CD4-positive, alpha-beta T cell treated with Interferon gamma for 1 hour (primary cell): ENCODE data around the gene GRIK1.

Source experiments
- DNase-seq: peaks from one replicate; pipeline ENCODE4 v3.0.0-alpha.2; 2020

GRIK1 gene

DNA sequence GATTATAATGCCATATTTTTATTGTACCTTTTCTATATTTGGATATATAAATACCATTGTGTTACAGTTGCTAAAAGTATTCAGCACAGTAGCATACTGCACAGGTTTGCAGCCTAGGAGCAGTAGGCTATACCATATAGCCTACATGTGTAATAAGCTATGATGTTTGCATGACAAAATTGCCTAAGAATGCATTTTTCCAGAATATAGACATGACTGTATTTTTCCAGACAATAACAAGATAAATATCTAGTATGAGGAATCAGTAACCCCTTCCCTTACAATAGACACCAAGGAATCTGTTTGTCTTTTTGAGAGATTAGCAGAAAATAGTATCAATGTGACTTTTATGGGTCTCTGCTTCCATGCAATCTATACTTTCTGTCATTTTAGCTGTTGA, 228.6 kb downstream of the GRIK1 start:
- no peak for DNase-seq

DNA sequence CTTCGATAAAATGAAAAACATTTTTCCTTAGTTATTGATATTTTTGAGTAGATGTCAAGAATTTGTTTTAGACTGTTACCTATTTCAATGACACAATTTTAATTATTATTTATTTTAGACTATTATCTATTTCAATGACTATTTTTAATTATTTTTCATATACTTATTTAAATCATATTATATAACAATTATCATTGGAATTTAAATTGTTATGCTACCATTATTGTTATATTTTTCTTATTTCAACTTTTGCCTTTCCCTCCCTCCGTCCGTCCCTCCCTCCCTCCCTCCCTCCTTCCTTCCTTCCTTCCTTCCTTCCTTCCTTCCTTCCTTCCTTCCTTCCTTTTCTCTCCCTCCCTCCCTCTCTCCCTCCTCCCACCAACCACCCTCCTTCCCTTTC, 229.3 kb downstream of the GRIK1 start:
- DNase-seq: no peak

DNA sequence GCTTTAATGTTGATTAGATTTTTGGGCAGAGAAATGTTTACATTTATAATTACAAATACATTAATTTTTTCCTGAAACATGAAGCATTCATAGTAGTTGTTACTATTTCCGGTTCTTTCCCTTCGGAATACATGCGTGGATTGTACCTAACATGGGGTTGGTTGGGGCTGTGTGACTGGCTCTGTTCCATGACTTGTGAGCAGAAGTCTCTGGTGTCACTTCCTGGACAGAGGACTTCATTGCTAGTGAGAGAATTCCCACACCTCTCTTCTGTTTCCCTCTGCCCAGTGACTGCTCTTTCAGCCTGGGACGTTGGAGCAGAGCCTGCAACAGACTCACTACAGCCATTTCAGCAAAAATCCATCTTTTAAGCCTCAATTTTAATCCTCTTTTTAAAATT, 231.4 kb downstream of the GRIK1 start:
- DNase-seq: no peak

DNA sequence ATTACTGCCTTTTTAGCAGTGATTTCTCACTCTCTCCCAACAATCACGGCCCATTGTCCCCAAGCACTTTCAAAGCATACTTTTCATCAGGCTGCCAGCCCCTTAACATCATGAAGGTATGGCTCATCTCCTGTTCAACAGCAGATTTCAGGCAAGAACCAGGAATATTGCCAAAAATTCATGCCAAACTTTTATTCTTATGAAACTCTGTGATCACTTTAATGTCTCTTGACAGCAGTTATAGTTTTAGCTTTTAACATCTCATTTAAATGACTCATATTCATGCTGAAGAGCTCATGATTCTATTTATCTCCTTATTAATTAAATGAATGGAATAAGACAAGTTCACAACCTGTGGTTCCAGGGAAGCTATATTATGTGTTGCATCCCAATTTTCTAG, 235.1 kb downstream of the GRIK1 start:
- no peak for DNase-seq

DNA sequence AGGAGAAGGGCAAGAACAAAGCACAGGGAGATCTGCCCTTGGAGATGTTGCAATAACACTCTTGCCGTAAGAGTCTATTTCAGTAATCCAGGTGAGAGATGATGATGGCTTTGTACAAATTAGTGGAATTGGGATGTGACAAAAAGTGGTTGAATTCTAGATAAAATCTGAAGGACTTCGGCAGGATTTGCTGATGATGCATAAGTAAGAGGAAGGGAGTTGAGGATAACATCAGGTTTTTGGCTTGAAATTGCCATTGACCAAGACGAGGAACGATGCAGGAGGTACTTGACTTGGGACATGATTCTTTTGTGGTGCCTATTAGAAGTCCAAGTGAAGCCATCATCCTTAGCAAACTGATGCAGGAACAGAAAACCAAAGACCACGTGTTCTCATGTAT, 238.1 kb downstream of the GRIK1 start:
- no peak for DNase-seq

DNA sequence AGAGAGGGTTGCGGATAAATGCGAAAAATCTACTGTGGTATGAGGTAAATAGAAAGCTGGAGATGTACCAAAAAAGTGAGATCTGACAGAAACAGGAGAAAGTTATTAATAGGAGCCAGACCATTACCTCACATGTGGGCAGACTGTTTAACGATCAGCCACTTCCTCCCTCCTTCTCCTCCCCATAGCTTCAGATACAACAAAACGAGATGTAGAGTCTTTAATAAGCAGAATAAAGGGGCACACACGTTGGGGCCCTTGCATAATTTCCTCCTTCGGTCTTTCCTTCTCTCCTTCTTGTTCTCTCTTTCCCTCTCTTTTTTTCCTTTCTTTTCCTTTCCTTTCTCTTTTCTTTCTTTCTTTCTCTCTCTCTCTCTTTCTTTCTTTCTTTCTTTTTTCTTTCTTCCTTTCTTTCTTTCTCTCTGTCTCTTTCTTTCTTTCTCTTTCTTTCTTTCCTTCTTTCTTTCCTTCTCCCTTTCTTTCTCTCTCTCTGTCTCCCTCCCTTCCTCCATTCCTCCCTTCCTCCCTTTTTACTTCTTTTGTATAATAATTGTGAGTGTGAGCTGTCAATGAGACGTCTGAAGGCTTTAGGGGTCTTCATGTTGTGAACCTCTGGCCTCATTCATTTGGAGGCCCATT, 242.1 kb downstream of the GRIK1 start:
- DNase-seq: no peak

DNA sequence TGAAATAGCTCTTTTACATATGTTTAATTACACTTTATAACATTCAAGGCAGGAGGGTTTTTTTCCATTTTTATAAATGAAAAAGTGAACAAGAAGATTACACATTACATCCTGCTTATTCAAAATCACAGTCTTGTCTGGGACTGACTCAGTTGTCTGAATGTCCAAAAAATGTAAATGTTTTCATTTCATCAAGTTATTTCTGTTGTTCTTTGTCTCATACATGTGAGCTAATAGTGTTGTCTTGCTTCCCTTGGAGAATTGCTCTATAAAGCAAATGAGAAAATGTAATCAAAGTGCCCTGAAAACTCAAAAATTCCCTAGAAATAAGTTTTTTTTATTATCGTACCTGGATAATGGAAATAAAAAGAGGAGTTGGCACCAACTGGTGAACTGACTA, 242.9 kb downstream of the GRIK1 start:
- no peak for DNase-seq

DNA sequence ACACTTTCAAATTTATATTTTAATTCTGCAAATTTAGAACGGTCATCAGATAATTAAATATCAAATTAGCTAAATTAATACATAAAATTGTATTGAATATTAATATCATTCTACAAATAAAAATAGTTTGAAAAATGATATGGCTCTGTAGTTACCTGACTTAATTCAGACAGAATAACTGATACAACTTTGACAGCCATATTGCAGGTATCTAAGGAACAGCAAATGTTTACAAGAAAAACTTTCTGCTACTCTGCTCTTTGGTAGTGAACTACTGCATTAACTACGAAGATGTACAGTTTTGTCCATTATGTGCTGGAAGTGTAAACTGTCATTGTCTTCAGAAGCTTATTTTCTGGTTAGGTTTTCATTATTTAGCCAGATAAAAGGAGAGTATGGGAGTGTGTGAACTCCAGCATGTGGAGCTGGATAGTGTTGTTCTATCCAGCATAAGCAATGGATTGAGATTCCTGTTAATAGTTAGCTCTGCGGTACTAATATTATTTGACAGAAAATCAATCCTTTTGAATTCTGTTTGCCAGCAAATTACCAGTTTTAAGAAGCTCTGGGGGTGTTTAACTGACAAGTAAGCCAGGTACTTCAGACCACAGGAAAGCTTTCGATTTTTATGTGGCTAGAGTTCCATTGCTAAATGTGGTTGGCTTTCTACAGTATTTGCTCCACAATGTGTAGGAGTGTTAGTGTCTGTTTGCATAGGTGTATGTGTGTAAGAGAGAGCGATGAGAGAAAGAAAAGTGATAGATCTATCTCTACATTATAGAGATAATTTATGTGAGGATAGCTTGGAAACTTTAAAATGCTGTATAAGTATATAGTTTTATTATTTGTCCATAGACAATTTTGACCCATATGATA, 247.9 kb downstream of the GRIK1 start:
- DNase-seq: no peak

DNA sequence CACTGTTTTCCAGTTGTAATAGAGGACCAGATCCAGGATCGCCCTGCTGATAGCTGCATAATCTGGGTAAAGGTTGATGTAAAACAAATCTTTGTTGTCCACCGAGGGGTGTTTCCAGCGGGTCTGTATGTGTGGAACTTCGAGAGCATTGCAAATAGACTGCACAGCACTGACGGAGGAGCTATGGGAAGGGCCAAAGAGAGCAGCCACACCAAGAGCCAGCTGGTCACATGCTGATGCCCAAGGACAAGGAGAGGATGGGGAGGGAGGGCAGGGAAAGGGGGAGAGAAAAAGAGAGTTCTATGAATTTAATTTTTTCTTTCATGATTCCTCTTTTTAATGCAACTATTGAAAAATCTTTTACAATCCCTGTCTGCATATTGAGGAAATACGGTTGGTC, 250.0 kb downstream of the GRIK1 start:
- no peak for DNase-seq

DNA sequence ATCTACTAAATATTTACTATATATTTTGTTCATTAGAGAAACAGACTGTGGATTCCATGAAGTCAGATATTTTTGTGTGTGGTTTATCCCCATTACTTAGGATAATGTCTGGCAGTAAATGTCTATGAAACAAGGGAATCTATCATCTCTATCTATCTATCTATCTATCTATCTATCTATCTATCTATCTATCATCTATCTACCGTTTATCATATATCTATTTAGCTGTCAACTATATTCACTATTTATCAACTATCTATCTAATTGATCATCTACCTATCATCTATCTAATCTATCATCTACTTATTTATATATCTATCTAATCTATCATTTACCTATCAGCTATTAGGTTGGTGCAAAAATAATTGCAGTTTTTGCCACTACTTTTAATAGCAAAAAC, 255.7 kb downstream of the GRIK1 start:
- no peak for DNase-seq

DNA sequence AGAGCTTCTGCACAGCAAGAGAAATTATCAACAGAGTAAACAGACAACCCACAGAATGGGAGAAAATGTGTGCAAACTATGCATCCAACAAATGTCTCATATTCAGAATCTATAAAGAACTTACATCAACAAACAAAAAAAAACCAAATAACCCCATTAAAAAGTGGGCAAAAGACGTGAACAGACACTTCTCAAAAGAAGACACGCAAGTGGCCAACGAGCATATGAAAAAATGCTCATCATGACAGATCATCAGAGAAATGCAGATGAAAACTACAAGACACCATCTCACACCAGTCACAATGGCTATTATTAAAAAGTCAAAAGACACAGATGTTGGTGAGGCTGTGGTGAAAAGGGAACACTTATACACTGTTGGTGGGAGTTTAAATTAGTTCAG, 257.0 kb downstream of the GRIK1 start:
- no peak for DNase-seq

DNA sequence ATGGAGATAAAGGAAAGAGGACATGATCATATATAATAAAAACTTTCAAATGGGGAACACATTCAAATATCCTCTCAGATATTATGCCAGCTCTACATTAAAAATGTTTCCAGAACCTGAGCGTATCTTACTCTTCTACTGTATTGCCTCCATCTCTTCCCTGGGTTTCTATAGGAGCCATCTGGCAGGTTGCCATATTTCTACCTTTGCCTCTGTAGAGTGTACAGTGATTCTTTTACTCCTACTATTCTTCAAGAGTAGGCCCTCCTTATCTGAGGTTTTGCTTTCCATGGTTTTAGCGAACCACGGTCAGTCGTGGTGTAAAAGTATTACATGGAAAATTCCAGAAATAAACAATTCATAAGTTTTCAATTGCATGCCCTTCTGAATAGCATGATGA, 259.5 kb downstream of the GRIK1 start:
- DNase-seq: no peak

DNA sequence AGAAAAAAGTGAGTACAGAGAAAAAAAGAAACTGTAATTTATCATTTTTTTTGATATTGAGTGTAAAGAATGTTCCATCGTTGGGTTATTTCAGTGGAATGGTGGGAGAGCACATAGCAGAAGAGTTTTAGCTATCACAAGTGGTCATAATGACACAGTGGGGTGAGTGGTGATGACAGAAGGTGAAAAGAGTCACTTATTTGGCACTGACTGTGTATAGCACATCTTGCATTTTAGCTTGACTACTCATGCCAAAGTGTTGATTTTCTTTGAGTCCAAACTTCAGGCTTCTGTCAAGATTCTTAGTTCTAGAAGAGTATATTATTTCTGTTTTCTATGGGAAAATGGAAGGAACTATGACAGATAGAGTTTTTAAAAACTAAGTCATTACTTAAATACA, 261.2 kb downstream of the GRIK1 start:
- no peak for DNase-seq

DNA sequence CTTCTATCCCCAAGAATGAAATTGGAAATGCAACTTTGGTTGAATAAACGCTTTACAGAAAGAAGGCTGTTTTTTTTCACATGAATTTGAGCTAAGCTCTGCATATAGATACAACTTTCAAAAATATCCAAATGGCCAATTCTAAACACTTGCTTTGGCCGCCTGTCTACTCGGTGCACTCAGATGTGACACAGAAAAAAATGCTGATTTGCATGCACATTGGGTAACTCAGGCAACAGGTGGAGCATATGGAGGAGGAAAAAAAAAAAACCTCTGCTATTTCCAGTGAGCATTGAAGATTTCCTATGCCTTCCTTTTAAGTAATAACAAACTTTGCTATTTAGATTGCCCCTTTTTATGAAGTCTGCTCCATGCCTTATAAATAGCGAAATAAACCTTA, 262.5 kb downstream of the GRIK1 start:
- DNase-seq: no peak

DNA sequence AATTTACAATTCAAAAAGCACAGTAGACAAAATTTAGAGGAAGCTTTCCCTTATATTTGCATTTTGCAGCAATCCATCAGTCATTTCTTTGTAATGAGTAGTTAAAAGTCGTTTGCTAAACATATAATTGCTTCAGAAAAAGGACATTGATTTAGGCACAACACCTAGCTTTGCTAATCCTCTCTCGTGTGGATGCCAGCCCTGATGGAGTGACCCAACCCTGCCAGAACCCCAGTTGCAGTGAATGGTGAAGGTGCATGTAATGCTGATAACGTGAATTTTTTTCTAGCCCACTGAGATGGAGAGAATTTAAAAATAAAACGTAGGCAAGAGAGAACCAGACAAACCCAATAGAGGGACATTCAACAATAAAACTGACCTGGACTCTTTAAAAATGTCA, 263.4 kb downstream of the GRIK1 start:
- no peak for DNase-seq

DNA sequence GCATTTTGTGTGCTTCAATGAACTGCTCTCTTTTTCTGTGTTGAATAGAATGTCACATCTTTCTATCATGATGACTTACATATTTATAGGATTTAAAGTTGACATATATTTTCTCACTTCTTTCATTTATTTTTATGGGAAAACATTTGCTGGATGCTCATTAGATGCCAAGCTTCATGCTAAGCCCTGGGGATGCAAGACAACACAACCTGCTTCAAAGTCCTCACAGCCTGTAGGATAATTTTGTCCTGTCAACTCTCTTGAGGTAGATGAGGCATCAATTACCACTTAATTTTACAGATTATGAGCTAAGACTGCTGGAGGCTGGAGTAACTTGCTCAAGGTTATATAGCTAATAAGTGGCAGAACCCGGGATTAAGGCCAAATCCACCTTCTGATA, 264.3 kb downstream of the GRIK1 start:
- DNase-seq: no peak

DNA sequence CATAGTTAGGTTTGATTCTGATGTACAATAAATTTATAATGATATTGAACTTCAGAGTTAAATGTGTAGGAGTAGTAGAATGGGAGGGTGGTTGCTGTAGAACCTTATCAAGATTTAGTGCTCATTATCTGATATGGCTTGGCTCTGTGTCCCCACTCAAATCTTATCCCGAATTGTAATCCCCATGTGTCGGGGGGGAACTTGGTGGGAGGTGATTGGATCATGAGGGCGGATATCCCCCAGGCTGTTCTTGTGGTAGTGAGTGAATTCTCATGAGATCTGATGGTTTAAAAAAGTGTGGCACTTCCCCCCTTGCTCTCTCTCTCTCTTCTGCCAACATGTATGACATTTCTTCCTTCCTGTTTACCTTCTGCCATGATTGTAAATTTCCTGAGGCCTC, 265.5 kb downstream of the GRIK1 start:
- no peak for DNase-seq

DNA sequence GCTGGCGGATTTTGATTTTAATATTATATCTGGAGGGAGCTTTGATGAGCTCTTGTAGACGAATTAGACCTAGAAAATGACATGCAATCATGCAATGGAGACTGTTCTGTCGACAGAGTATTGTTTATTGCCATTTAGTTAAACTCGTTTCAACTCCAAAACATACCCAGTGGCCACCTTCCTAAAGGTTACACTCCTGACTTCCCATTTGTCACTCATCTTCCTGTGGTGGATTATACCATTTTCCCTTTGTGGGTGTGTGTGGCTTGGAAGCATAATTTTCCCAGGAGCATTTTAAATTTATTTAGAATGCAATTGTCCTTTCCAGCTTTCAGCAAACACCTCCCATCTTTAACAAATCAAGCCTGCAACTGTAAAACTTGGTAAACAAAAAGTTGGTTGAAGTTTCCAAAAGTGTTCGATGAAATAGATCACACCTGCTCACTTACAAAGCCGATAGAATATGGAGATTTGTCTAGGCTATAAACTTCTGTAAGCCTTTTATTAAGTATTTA, 266.6 kb downstream of the GRIK1 start:
- DNase-seq: no peak

DNA sequence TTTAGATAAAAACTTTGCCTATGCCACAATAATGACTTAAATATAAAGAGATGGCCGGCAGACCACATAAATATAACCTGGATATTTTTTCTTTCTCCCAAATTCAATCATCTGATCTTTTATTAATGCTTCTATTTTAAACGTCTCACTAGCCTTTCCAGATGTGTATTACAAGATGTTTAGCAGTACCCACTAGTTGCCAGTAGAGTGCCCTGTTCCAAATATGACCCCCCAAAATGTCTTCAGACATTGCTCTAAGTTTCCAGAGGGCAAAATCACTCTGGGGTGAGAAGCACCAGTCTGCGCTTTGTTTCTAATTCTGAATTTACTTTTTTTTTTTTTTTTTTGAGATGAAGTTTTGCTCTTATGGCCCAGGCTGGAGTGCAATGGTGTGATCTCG, 268.1 kb downstream of the GRIK1 start:
- no peak for DNase-seq

DNA sequence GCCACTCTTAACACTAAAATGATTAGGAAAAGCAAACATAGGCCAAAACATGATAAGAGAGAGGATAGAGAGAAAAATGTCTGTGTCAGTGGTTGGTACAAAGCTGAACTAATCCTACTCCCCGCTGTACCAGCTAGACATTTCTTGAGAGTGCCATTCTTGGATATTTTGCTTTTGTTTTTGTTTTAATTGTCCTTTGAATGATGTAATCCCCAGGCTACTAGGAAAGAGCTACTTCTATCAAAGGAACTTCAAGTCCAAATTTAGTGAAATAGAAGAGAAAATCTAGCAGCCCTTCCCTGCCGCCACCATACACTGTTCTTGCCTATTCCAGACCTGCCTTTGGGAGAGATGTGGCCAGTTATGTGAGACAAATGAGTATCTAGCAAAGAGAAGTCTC, 269.6 kb downstream of the GRIK1 start:
- no peak for DNase-seq

DNA sequence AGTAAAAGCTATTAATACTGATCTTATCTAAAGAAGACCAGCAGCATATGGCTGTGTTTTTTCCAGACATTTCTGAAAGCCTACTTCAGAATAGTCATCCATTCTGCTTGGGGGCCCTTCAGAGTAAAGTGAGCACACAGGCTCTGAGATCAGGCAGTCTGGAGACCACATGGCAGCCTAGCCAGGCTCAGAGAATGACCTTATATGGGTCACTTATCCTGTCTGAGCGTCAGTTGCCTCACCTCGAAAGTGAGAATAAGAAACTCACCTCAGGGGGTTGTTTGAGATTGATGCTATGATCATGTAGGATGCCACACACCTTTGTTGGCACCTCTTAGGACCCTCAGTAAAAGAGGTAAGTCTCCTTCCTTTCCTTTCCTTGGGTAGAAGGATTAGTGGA, 270.4 kb downstream of the GRIK1 start:
- DNase-seq: no peak

DNA sequence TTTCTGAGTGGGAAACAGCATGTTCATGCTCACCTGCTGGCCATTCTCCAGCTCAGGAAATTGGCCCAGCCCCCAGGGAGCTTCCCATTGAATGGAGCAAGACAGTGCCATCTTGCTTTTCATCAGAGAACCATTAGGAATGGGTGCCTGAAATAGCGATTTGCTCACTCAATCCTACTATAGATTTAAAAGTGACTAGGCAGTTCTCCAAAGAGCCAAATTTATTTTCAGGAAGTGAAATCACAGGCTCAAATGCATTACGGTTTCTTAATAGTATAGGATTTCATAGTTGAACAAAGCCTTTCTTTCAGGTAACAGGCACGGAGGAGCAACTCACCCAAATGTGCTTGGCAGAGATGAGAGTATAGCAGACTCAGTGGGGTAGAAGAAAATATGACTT, 272.1 kb downstream of the GRIK1 start:
- no peak for DNase-seq

DNA sequence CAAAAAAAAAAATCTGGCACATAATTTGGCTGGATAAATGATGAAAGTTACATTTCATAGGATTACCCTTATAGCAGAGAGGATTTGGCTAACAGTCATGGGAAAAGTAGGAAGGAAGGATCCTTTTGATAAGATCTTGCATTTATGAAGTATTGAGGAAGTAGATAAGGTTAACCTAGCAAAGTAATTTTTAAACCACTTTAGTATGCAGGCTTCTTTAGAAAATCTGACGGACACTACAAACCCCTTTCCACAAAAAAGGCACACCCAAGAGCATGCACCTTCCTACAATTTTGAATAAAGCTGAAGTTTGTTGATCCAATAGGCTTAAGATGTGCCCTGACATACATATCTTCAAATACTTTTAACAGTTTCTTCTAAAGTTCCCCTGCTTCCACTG, 275.2 kb downstream of the GRIK1 start:
- DNase-seq: no peak

DNA sequence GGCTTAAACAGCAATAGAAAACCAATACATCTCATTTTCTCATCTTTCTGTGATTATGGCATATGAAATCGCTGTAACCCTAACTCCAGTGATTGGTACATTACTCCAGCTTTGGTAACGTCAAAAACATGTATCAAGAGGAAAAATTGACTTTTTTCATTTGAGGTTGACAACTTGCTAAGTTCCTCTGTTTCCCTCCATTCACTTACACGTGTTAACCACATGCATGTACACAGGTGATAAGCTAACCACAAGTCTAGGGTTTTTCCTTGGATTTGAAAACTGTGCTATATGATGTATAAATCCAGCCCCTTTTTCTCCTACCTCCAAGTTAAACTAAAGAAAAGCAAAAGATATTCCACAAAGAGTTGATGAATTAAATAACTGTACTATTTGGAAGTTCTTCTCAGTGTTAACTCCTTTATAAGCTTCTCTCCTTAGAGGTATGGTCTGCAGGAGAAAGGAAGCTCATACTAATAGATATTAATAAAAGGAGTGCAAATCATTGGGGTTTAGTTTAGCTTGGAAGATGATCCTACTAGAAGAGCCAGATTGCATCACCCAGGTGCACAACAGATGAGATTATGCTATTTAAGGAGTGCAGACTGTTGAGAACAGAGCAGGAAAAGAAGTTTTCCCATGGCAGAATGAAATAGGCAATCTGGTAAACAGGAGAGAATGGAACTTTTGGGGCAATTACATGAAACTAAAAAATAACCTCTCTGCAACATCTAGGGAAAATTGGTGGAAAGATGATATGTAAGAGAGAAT, 277.9 kb downstream of the GRIK1 start:
- no peak for DNase-seq
